HG03457 (cell line): ENCODE measurements around the gene CFAP57.
"Not testable (repeated sequence)": the region's sequence is repeated elsewhere in the genome, so short reads cannot be mapped to it uniquely, and the experiment has no call there.

Source experiments
- ATAC-seq: cut with Tn5 transposase; IDR thresholded peaks from one replicate; pipeline ENCODE4 v1.9.1; 2021; ENCODE audit warnings: moderate number of reproducible peaks; ENCODE audit not compliant: unreplicated experiment

Gene CFAP57

DNA sequence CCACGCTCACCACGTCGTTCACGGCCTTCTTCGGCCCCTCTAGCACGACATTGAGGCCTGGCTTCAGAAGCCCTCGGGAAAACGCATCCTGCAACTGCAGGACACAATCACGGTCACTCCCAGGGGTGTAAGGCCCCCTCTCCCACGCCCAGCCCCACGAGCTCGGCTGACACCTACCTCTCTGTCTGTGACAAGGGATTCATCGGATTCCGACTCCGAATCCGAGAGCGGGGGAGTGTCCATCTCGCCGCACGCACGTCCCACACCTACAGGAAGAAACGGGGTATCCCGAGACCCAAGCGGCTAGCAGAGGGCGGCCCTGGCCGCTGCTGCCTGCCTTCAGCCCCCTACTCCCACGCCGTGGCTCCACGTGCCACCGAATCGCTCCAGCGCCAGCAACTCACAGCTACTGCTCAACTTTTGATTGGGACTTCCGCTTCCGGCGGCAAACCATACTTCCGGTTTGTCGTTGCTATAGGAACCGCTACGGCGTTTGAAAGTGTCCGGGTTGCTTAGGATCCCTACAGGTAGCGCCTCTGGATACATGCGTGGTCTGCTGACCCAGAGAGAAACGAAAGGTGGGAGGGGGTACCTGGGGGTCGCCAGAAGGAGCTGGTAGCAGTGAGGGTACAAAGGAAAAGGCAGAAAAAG lies at the start of gene CFAP57, which contains the start of gene EBNA1BP2:
CFAP57 (plus strand) TSS at position 455 of the 651 bp plus-strand sequence. CDS start 424 bp downstream, outside the sequence.
EBNA1BP2 (minus strand) TSS at position 415 of the 651 bp plus-strand sequence; CDS start at position 243, 172 bp downstream.
- peak; percentile 56 for ATAC-seq

DNA sequence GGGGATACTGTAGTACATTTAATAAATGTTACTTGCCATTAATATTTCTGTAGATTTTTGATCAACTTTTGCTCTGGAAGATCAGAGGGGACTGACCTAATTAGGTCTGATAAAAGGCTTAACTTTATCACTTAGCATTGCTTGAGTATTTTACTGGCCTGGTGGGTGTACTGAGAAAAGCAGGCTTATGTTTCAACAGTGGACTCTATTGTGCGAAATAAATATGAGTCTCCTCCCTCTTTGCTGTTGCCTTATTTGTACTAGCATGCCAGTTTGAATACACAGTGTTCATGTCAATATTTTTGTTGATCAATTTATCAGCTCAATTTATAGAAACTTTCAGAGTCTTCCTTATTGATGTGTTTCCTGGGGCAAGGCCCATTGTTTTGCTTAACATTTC lies 49.1 kb upstream of the CFAP57 start:
- no peak for ATAC-seq

GRCh38 chr1:43128816-43129215 lies 43.3 kb upstream of the CFAP57 start:
- no peak for ATAC-seq

DNA sequence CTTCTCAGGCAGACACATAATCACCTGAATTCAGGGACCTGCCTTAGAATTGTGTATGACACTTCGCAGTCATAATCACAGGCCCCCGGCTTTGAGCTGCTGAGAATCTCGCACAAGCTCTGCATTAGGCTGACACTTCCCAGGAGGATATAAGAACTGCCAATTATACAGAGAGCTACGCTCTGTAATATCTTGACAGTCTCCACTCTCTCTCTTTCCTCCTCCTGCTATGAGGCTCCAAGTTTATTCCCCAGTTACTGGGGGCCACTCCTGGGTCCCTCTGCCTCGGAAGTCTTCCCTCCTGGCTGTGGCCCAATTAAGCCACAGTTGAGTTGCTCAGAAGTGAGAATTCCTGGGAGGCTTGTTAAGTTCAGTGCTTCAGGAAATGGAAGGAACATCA lies 42.7 kb upstream of the CFAP57 start:
- no peak for ATAC-seq

GRCh38 chr1:43134068-43134467 lies 38.1 kb upstream of the CFAP57 start:
- no peak for ATAC-seq

GRCh38 chr1:43134640-43135039 lies 37.5 kb upstream of the CFAP57 start:
- no peak for ATAC-seq

DNA sequence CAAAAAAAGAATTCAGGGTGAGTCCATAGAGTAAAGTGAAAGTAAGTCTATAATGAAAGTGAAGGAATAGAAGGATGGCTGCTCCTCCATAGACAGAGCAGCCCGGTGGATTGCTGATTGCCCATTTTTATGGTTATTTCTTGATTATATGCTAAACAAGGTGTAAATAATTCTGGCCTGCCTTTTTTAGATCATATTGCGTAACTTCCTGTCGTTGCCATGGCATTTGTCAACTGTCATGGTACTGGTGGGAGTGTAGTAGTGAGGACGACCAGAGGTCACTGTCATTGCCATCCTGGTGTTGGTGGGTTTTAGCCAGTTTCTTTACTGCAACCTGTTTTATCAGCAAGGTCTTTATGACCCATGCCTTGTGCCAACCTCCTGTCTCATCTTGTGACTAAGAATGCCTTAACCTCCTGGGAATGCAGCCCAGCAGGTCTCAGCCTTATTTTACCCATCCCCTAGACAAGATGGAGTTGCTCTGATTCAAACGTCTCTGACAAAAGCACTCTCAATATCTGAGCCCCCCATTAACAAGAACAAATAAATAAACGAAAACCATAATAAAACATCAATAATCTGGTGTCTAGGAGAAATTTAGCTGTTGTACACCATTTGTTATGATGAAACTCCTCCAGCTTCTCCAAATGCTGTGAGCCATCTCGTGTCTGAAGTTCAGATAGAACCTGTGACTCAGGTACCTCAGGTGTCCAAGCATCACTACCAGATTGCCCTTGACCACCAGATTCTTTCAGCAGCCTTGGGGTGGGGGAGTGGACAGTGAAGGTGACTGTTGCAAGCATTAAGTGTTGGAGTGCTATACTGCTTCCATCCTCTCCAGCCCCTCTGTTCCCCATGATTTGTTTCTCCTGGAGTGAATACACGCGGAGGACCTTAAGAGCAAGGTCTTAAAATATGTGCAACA lies 36.0 kb upstream of the CFAP57 start:
- no peak for ATAC-seq

- ATAC-seq: no peak
Observed at GRCh38 chr1:43137445-43138052, 34.6 kb upstream of the CFAP57 start.

GRCh38 chr1:43139295-43139694 lies 32.8 kb upstream of the CFAP57 start:
- not testable (repeated sequence) for ATAC-seq

GRCh38 chr1:43140010-43140409 lies 32.1 kb upstream of the CFAP57 start:
- ATAC-seq: no peak

GRCh38 chr1:43140583-43140982 lies 31.5 kb upstream of the CFAP57 start:
- no peak for ATAC-seq

DNA sequence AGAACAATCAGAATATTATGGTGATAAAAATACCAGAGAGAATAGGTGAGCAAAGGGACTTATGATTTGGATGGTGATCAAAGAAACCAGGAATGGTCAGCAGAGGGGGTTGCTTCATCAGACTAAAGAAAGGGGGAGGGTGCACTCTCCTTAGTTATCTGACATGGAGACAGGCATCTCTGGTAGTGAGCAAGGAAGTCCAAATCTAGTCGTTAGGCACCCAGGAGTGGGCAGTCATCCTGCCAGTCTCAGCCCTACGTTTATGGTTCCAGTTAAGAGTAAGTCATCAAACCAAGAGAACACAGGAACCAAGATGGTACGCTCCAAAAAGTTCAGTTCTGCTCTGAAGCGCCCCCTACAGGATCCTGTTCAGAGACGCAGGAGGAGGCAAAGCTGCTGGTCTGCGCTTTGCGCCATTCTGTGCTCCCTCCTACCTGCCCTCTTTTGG lies 28.7 kb upstream of the CFAP57 start:
- no peak for ATAC-seq

DNA sequence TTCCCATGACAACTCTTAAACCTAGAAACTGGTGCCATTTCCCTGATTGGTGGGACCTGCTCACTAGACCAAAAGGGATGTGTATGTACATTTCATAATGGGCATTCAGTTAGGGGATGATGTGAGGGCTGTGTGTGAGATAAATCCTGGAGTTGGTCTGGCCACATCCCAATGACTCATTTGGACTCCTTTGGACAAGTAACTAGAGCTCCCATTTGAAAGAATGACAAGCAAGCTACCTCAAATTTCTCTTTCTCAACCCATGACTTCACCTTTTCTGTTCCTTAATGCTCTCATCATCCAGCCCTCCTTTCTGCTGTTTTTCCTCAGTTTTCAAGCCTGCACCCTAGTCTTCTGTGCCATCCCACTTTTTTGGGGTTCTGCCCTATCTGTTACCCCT lies 27.9 kb upstream of the CFAP57 start:
- ATAC-seq: no peak

DNA sequence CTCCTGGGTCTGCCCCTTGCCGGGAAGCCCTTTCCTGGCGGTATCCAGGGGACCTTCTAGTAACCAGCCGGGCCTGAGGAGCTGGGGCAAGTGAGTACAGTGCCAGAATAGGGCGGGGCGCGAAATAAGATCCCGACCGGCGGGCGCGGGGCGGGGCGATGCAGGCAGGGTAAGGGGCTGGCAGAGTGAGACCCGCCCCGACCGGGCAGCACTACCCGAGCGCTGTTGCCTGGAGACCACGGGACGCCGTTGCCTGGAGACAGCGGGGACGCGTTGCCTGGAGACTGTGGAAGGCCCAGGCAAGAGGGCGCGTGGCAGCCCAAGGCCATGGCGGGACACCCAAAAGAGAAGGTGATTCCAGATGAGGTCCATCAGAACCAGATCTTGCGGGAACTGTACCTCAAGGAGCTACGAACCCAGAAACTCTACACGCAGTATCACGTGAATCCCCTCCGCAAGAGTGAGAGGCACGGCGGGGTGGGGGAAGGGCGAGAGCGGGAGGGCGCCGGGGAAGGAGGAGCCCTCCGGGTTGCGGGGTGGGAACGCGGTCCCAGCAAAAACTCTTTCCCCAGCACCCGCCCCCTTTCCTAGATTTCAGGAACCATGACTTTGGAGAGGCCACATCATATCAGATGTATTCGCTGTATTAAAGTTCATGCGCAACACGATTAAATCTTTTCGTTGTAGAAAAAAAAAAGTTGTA lies 24.4 kb upstream of the CFAP57 start:
- ATAC-seq: no peak

GRCh38 chr1:43149889-43150288 lies 22.2 kb upstream of the CFAP57 start:
- no peak for ATAC-seq

DNA sequence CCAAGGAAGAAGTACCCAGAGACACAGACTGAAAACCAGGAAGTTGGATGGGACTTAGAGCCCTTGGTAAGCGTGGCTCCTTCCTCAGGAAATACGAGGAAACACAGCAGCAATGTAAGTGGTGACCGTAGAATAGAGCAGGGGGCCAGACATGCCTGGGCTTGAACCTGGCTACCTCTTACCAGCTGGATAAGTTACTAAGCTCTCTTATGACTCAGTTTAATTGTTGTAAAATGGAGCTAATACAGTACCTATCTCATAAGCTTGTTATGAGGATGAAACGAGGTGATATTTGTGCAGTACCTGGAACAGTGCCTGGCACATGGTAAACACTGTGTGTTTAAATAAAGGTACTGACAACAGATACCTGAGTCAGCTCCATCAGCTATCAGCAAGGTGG lies 19.3 kb upstream of the CFAP57 start:
- no peak for ATAC-seq

- no peak for ATAC-seq
Observed at GRCh38 chr1:43153443-43153842, 18.7 kb upstream of the CFAP57 start.

GRCh38 chr1:43156026-43156425 lies 16.1 kb upstream of the CFAP57 start:
- ATAC-seq: no peak

DNA sequence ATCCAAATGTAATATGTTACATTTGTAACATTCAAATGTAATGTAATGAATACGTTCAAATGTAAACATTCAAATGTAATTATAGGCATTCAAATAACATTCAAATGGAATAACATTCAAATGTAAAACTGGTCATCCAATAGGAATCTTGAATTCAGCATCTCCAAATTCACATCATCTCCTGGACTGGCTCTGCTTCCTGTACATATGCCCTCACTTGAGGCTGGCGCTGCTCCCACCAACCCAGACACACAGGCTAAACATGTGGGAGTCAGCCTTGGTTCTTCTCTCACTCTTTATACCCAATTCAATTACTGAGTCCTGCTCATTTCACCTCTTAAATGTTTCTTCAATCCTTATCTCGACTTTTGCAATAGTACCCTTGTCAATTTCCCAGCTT lies 7.0 kb upstream of the CFAP57 start:
- no peak for ATAC-seq

DNA sequence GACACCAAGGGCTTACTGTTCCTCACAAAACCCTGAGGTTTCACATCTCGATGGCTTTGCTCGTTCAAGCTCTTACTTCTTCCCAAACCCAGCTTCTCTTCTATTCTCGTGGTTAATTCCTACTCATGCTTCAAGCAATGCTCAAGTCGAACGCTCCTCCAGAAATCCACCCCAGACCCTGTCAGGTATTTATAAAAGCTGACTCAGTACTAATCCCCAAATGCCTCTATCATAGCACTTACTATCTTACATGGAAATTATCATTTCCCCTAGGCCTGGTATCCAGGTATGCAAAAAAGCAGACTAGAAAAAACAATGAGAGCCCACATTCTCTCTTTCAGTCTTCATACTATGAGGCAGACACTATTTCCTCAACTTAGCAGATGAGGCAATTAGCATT lies 6.4 kb upstream of the CFAP57 start:
- no peak for ATAC-seq

DNA sequence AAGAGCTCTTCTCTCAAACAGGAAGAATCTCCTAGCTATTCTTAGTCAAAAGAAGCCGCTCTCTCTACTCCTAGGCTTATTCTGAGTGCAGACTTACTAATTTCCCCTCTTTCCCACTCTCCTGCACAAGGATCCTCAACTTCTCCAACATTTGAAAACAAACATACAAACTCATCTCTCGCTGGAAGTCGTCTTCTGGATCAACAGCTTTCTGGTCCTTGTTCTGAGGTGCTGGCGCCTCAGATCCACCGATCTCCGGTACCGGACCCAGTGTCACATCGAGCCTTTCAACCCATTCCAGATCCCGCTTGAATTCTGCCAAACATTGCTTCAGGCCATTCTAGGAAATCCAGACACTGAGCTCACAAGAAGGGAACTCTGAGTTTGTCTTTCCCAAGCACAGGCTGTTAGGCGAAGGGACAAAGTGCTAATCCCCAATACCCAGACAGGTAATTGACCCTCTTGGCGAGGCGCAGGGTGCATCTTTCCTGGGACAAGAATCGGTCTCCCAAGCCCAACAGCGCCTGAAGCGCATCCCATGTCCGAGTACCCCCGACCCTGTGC lies 736 bp upstream of the CFAP57 start:
- peak; percentile 7 for ATAC-seq
